ENCODE data around the gene ACBD5.

ACBD5 gene

DNA sequence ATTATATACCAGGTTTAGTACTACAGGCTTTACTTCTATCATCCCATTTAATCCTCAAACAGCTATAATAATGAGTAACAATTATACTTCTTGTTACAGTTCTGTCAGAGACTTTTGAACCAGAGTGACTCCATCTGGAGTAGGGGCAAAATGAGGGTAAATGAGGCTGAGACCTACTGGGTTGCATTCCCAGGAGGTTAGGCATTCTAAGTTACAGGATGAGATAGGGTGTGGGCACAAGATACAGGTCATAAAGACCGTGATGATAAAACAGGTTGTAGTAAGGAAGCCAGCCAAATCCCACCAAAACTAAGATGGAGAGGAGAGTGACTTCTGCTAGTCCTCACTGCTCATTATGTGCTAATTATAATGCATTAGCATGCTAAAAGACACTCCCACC is 90.3 kb downstream of the ACBD5 start:
- DNase-seq: no peak

- DNase-seq: no peak
These were observed 92.9 kb downstream of the ACBD5 start for GRCh38 chr10:27147701-27148100.

DNA sequence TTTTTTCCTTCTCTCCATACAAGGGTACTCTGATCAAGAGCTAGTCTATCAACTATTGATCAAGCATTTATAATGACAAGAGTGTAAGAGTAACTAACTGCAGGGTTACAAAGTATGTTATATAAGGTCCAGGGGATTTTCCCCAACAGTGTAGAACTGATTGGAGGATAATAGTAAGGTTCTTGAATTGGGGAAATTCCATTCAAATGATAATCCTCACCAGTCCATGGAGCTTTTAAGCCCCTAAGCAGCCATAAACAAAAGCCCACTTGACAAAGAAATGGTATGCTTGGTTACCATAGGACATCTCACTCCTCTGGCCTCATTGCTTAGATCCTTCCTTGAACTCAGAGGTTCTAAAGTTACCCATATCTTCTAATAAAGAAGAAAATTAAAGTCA is 94.7 kb downstream of the ACBD5 start:
- DNase-seq: no peak

All from fibroblast of upper back skin (primary cell).